Cardiac fibroblast (primary cell): ENCODE measurements around the gene PLXDC2.

Experiments
- DNase-seq, 2 donors: peaks; one replicate each; pipeline versions ENCODE4 v3.0.0 to v3.0.0-alpha.2; 2010; ENCODE audit warnings: low read depth in 2 of 2
- H3K4me3 ChIP-seq, 2 donors: replicated peaks in 1 of 2; 1 replicate in 1 of 2; 2 replicates in 1 of 2; pipeline ENCODE4 v1.5.1; 2011; ENCODE audit warnings: low read depth in 2 of 2, low read length in 2 of 2, mild to moderate bottlenecking in 2 of 2, moderate library complexity in 1 of 2
- TF ChIP-seq, protein P1 (sequence below): IDR thresholded peaks from one replicate; pipeline ENCODE4 v1.5.1; 2011; ENCODE audit warnings: low read depth, mild to moderate bottlenecking, low read length, inconsistent platforms

PLXDC2 gene

DNA sequence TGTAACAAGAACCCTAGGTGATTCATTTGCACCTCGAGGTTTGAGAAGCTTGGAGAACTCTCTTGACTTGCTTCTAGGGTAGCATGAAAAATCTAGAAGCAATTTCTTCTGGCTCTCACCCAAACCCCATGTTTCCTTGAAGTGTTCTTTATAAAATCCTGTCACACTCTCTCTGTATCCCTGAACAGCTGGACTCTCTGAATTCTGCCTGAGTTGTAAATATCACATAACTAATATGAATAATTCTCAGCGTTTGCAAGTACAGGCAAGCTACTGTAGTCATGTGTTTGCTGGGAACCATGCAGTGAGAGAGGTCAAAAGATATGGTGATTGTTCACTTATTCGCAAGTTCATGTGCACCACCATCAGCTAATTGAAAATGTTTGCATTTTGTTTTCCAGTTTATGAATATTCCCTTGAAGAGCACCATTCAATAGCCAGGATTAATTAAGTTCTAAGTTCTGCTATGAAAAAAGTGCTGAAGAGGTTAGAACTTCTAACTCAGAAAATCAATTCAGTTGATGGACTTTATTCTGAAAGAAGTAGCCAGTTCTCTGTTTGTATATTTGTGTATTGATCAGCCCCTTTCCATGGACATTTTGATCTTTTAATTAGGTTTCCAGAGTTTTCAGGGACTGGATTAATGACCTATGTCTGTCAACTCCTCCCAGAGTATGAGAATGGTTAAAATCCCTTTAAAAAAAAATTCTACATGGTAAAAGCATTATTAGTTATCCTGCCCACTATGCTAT is 243.0 kb downstream of the PLXDC2 start:
- DNase-seq, result peak; percentile 21 to 43
- TF ChIP-seq, protein P1, sequence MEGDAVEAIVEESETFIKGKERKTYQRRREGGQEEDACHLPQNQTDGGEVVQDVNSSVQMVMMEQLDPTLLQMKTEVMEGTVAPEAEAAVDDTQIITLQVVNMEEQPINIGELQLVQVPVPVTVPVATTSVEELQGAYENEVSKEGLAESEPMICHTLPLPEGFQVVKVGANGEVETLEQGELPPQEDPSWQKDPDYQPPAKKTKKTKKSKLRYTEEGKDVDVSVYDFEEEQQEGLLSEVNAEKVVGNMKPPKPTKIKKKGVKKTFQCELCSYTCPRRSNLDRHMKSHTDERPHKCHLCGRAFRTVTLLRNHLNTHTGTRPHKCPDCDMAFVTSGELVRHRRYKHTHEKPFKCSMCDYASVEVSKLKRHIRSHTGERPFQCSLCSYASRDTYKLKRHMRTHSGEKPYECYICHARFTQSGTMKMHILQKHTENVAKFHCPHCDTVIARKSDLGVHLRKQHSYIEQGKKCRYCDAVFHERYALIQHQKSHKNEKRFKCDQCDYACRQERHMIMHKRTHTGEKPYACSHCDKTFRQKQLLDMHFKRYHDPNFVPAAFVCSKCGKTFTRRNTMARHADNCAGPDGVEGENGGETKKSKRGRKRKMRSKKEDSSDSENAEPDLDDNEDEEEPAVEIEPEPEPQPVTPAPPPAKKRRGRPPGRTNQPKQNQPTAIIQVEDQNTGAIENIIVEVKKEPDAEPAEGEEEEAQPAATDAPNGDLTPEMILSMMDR, result no peak
- H3K4me3 ChIP-seq, result no peak overlapping the region

DNA sequence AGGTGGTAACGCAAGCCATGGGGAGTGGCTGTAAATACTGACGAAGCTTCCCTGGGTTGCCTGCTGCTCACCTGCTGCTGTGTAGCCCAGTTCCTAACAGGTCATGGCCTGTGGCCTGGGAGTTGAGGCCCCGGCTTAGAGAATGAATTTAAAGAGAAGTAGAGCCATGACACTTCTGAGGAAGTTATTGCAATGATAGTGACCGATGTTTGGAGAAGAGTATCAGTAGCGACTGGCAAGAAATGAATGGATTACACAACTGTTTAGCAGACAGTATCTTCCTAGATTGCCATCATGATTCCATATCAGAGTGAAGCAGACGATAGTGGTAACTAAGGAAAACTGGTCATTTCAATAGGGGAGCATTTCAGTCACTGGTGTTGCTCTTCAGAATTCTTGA is 249.6 kb downstream of the PLXDC2 start:
- TF ChIP-seq, protein P1, result no peak
- DNase-seq, result no peak
- H3K4me3 ChIP-seq, result no peak overlapping the region

- DNase-seq, result no peak
- TF ChIP-seq, protein P1, result no peak
- no peak overlapping the region for H3K4me3 ChIP-seq
Measured at GRCh38 chr10:20073167-20073566, 256.9 kb downstream of the PLXDC2 start.

DNA sequence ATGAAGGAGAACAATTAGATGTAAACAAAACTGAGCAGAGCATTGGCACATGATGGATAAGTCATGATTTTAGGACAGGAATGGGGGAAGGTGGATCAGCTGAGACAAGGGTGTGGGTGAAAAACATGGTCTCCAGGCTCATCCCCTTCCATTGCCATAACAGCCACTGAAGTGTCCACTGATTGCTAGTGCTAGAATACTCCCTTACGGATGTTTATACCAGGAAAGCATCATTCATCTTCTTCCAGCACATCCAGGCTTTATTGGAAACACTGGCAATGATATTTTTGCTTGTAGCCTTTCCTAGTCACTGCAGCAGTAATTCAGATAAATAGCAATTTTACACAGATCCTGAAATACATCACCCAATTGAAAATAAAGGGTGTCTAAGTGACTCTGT is 259.5 kb downstream of the PLXDC2 start:
- DNase-seq, result no peak
- H3K4me3 ChIP-seq, result no peak overlapping the region
- TF ChIP-seq, protein P1, result no peak

- H3K4me3 ChIP-seq, result no peak overlapping the region
- TF ChIP-seq, protein P1, result no peak
- DNase-seq, result no peak
Measured at GRCh38 chr10:20084451-20084850, 268.2 kb downstream of the PLXDC2 start.

- TF ChIP-seq, protein P1, result no peak
- no peak overlapping the region for H3K4me3 ChIP-seq
- DNase-seq, result no peak
Measured at GRCh38 chr10:20085115-20085514, 268.9 kb downstream of the PLXDC2 start.

DNA sequence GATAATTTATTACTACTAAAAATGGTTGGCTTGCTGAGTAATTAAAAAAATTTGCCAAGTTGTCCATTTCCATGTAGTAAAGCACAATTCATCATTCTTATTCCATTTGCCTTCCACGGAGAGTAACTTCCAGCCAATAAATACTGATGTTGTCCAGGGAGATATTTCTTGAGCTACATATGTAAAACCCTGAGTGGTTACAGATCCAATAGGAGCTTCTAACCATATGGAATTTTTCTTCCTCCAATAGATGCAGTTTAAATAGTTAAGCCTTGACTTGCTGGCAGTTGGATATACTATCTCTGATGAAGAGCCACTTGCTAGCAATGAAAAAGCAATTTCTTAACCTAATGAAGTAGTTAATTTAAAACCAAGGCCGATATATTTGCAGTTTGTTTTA is 271.1 kb downstream of the PLXDC2 start:
- TF ChIP-seq, protein P1, result no peak
- H3K4me3 ChIP-seq, result no peak overlapping the region
- no peak for DNase-seq
